Esophagus squamous epithelium (tissue), 5 donors: Measurements from ENCODE around the gene ZDHHC14. TPM values are rescaled to one million over a fixed set of nuclear protein-coding genes. Genes with fewer than 3 reads are reported as not detected.

Experiments used
- DNase-seq: peaks from one replicate; lab custom pipeline; 2025; lab: John Stamatoyannopoulos, UW
- H3K27ac ChIP-seq, 4 donors: fragments of 200-600 bp; sonication (generic); one replicate each; pipeline ENCODE4 v1.5.1; 2016 to 2019; ENCODE audit warnings: mild to moderate bottlenecking in 1 of 4
- H3K27me3 ChIP-seq, 4 donors: fragments of 200-600 bp; sonication (generic); 1 replicate in 3 of 4; 2 replicates in 1 of 4; pipeline versions ENCODE4 v1.5.1 to v1.6.0; 2017 to 2021; ENCODE audit warnings: antibody characterized with exemption in 1 of 4
- H3K36me3 ChIP-seq, 3 donors: fragments of 200-600 bp; sonication (generic); one replicate each; pipeline ENCODE4 v1.5.1; 2016 to 2019
- H3K4me1 ChIP-seq, 3 donors: fragments of 200-600 bp; sonication (generic); one replicate each; pipeline ENCODE4 v1.5.1; 2017 to 2019
- H3K4me3 ChIP-seq, 4 donors: fragments of 200-600 bp; sonication (generic); 1 replicate in 3 of 4; 2 replicates in 1 of 4; pipeline ENCODE4 v1.5.1; 2016 to 2019; ENCODE audit warnings: mild to moderate bottlenecking in 2 of 4, moderate library complexity in 1 of 4
- H3K9me3 ChIP-seq, 3 donors: fragments of 200-600 bp; sonication (generic); one replicate each; pipeline ENCODE4 v1.5.1; 2016 to 2019
- POLR2A ChIP-seq, 4 donors: fragments of 450-650 bp; IDR thresholded peaks; one replicate each; pipeline ENCODE4 v1.6.1; 2017; ENCODE audit warnings: antibody characterized with exemption in 4 of 4, mild to moderate bottlenecking in 4 of 4, moderate library complexity in 3 of 4
- WGBS, 2 donors: methylation state at CpG; one replicate each; pipeline ENCODE4 v1.1.5; 2018; 5-methylcytosine and 5-hydroxymethylcytosine counted together
- intact Hi-C: fragments of 100-400 bp; cut with DNase I; formaldehyde crosslinking; loops from one replicate; pipeline ENCODE4 v1.15.0; 2022
- total RNA-seq, 4 donors: library from RNA; depleted of rRNA; stranded (reverse); fragments of >200 nt; gene quantifications; one replicate each; pipeline ENCODE4 v1.1.0, GENCODE V29; 2016
- TF ChIP-seq, protein P1 (sequence below), 6 experiments: fragments of 450-650 bp in 4 of 6; fragments of 200-600 bp in 2 of 6; sonication (generic) in 2 of 6; IDR thresholded peaks; one replicate each; pipeline ENCODE4 v1.5.1; 2016 to 2019; ENCODE audit warnings: antibody characterized with exemption in 6 of 6, mild to moderate bottlenecking in 4 of 6, moderate library complexity in 4 of 6
- donor health status: DM: yes; HTN: yes; CAD: no.

ZDHHC14 gene
- total RNA-seq, 4 donors from 2014 or later = 6.1 to 15.6 (median 6.9) TPM

GRCh38 chr6:157513004-157513603, 132.1 kb downstream of the ZDHHC14 start:
- Histone ChIP-seq H3K27me3 (no peaks in the 10 kb centered on the region), H3K36me3 (no peaks in the 10 kb centered on the region), H3K27ac (no peak overlapping the region), H3K9me3 (no peaks in the 10 kb centered on the region), H3K4me3 (no peak overlapping the region), H3K4me1 (peaks cover 0 to 4% (median 0%) of the 10 kb centered on the region in 3 donors)
- TF ChIP-seq, protein P1, sequence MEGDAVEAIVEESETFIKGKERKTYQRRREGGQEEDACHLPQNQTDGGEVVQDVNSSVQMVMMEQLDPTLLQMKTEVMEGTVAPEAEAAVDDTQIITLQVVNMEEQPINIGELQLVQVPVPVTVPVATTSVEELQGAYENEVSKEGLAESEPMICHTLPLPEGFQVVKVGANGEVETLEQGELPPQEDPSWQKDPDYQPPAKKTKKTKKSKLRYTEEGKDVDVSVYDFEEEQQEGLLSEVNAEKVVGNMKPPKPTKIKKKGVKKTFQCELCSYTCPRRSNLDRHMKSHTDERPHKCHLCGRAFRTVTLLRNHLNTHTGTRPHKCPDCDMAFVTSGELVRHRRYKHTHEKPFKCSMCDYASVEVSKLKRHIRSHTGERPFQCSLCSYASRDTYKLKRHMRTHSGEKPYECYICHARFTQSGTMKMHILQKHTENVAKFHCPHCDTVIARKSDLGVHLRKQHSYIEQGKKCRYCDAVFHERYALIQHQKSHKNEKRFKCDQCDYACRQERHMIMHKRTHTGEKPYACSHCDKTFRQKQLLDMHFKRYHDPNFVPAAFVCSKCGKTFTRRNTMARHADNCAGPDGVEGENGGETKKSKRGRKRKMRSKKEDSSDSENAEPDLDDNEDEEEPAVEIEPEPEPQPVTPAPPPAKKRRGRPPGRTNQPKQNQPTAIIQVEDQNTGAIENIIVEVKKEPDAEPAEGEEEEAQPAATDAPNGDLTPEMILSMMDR (IDR thresholded peaks at IDR 0.05) = no peak
- no peak for TF ChIP-seq POLR2A (IDR thresholded peaks at IDR 0.05)
- no peak for DNase-seq
- WGBS, 2 donors = 68 to 79% methylated on average over 9 of the region's 9 CpGs
- intact Hi-C loops = no loop called here

- no peak for DNase-seq
- 90 to 94% methylated on average over 12 to 13 of the region's 13 CpGs for WGBS, 2 donors
- intact Hi-C loops = no loop called here
- no peak for TF ChIP-seq POLR2A (IDR thresholded peaks at IDR 0.05)
- TF ChIP-seq, protein P1 (IDR thresholded peaks at IDR 0.05) = no peak
- H3K27me3 ChIP-seq = no peaks in the 10 kb centered on the region
- H3K4me1 ChIP-seq = peaks cover 0 to 4% (median 0%) of the 10 kb centered on the region in 3 donors
- no peak overlapping the region for H3K27ac ChIP-seq
- H3K9me3 ChIP-seq = no peaks in the 10 kb centered on the region
- H3K4me3 ChIP-seq = no peak overlapping the region
- no peaks in the 10 kb centered on the region for H3K36me3 ChIP-seq
Observed at GRCh38 chr6:157513619-157514485, 132.9 kb downstream of the ZDHHC14 start.

- Histone ChIP-seq H3K36me3 (no peaks in the 10 kb centered on the region), H3K9me3 (no peaks in the 10 kb centered on the region), H3K4me3 (no peak overlapping the region), H3K4me1 (peaks cover 0 to 4% (median 0%) of the 10 kb centered on the region in 3 donors), H3K27ac (no peak overlapping the region), H3K27me3 (no peaks in the 10 kb centered on the region)
- TF ChIP-seq, protein P1 (IDR thresholded peaks at IDR 0.05) = no peak
- no peak for TF ChIP-seq POLR2A (IDR thresholded peaks at IDR 0.05)
- WGBS, 2 donors = 75 to 76% methylated on average over 16 to 18 of the region's 19 CpGs
- no peak for DNase-seq
- intact Hi-C loops = no loop called here
Observed at GRCh38 chr6:157514659-157515496, 133.9 kb downstream of the ZDHHC14 start.

DNA sequence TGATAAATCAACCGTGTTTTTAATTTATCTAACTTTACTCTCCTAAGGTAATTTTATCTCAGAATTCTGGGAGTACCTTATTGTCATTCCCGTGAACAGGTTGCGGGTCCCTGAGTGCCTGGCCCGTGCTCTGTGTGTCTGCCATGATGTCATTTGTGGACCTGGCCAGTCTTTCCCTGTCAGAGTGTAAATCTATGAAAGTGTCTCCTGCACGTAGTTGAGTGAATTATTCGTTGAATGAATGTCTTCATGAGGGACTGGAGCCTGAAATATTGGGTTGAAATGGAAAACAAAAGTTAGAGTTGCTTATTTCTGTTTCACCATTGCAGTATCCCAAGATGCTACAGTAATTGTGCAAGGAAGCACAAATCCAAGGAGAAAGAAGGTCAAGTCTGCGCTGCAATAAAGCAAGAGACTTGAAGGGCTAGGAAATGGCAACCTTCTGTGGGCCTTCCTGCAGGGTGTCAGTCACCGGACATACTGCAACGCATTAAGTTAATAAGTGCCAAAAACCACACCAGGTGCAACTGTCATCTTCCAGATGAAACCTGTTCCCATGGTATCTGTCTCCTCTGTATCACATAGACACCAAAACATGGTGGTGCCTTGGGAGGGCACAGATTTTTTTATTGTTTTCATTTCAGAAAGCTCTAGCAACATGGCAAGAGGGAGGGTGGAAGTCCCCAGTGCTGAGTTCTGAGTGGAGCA, 135.5 kb downstream of the ZDHHC14 start:
- Histone ChIP-seq H3K27ac (no peak overlapping the region), H3K27me3 (no peaks in the 10 kb centered on the region), H3K4me1 (peaks cover 0 to 4% (median 0%) of the 10 kb centered on the region in 3 donors), H3K4me3 (no peak overlapping the region), H3K9me3 (no peaks in the 10 kb centered on the region), H3K36me3 (no peaks in the 10 kb centered on the region)
- intact Hi-C loops = no loop called here
- TF ChIP-seq POLR2A (IDR thresholded peaks at IDR 0.05) = no peak
- TF ChIP-seq, protein P1 (IDR thresholded peaks at IDR 0.05) = no peak
- 89 to 90% methylated on average over 9 of the region's 9 CpGs for WGBS, 2 donors
- DNase-seq = no peak
